GM18520 (cell line): ENCODE measurements around the gene TACC3.

Experiments
- ATAC-seq: cut with Tn5 transposase; IDR thresholded peaks from one replicate; pipeline ENCODE4 v1.9.1; 2021; ENCODE audit not compliant: unreplicated experiment

The TACC3 gene

GRCh38 chr4:1758306-1759121, 37.2 kb downstream of the TACC3 start:
- ATAC-seq, result no peak

- no peak for ATAC-seq
Observed at GRCh38 chr4:1759170-1759817, 38.0 kb downstream of the TACC3 start.

GRCh38 chr4:1759818-1760223, 38.5 kb downstream of the TACC3 start:
- no peak for ATAC-seq

GRCh38 chr4:1760521-1761071, 39.3 kb downstream of the TACC3 start:
- no peak for ATAC-seq

GRCh38 chr4:1761130-1761689, 39.9 kb downstream of the TACC3 start:
- ATAC-seq, result no peak

GRCh38 chr4:1762264-1763010, 41.1 kb downstream of the TACC3 start:
- ATAC-seq, result no peak

- ATAC-seq, result no peak
Observed at GRCh38 chr4:1763070-1763549, 41.8 kb downstream of the TACC3 start.

- no peak for ATAC-seq
Observed at GRCh38 chr4:1763550-1764080, 42.3 kb downstream of the TACC3 start.

- ATAC-seq, result no peak
Observed at GRCh38 chr4:1764670-1765069, 43.3 kb downstream of the TACC3 start.

GRCh38 chr4:1765409-1766072, 44.2 kb downstream of the TACC3 start:
- no peak for ATAC-seq

- ATAC-seq, result no peak
Observed at GRCh38 chr4:1766106-1767060, 45.1 kb downstream of the TACC3 start.

- ATAC-seq, result no peak
Observed at GRCh38 chr4:1767061-1767769, 45.9 kb downstream of the TACC3 start.

GRCh38 chr4:1767770-1768366, 46.5 kb downstream of the TACC3 start:
- ATAC-seq, result no peak

- no peak for ATAC-seq
Observed at GRCh38 chr4:1768367-1769034, 47.2 kb downstream of the TACC3 start.

GRCh38 chr4:1769692-1770091, 48.4 kb downstream of the TACC3 start:
- no peak for ATAC-seq

GRCh38 chr4:1770245-1770644, 48.9 kb downstream of the TACC3 start:
- no peak for ATAC-seq

GRCh38 chr4:1770791-1771231, 49.5 kb downstream of the TACC3 start:
- ATAC-seq, result no peak
